ENCODE results near the gene F2RL3. TPM values are rescaled to one million over a fixed set of nuclear protein-coding genes. Genes with fewer than 3 reads are reported as not detected.
A peak's percentile ranks its signal among the peaks of the same experiment; 100 is the strongest.

F2RL3 gene
- total and polyA plus RNA-seq, 9 of the 15 experiments (the other 6 are each of a cell fraction or from before 2014, with no cell fraction given): 1.4 to 27.6 (median 11.9) TPM

- TF ChIP-seq E2F8 (IDR thresholded peaks at IDR 0.05; ENCODE audit: low read depth, partially characterized antibody): no peak
- TF ChIP-seq CBFB (CRISPR knock-in tag; IDR thresholded peaks at IDR 0.05): no peak
- TF ChIP-seq LEF1 (IDR thresholded peaks at IDR 0.05): peak; percentile 74
- TF ChIP-seq IRF2 (CRISPR knock-in tag; IDR thresholded peaks at IDR 0.05): no peak
- TF ChIP-seq, protein P1, sequence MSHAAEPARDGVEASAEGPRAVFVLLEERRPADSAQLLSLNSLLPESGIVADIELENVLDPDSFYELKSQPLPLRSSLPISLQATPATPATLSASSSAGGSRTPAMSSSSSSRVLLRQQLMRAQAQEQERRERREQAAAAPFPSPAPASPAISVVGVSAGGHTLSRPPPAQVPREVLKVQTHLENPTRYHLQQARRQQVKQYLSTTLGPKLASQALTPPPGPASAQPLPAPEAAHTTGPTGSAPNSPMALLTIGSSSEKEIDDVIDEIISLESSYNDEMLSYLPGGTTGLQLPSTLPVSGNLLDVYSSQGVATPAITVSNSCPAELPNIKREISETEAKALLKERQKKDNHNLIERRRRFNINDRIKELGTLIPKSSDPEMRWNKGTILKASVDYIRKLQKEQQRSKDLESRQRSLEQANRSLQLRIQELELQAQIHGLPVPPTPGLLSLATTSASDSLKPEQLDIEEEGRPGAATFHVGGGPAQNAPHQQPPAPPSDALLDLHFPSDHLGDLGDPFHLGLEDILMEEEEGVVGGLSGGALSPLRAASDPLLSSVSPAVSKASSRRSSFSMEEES (CRISPR knock-in tag; IDR thresholded peaks at IDR 0.05): no peak
- TF ChIP-seq GABPB2 (CRISPR knock-in tag; conservative IDR thresholded peaks at IDR 0.05): no peak
- no peak for TF ChIP-seq PHB (CRISPR knock-in tag; IDR thresholded peaks at IDR 0.05)
- TF ChIP-seq SRSF9 (IDR thresholded peaks at IDR 0.05; ENCODE audit: borderline replicate concordance, low read depth, low read length): no peak
- TF ChIP-seq HEY1 (CRISPR knock-in tag; IDR thresholded peaks at IDR 0.05; ENCODE audit: borderline replicate concordance): no peak
- peak in 1 of 3 experiments; percentile 71 for TF ChIP-seq YY1 (IDR thresholded peaks at IDR 0.05; ENCODE audit: borderline replicate concordance in 1 of 3, control insufficient read depth in 1 of 3, extremely low read depth in 1 of 3, insufficient read depth in 3 of 3, insufficient read length in 1 of 3, insufficient replicate concordance in 2 of 3, low read depth in 1 of 3, low read length in 2 of 3)
- TF ChIP-seq CBX2 (IDR thresholded peaks at IDR 0.05; ENCODE audit: insufficient read depth, low read length, poor library complexity, severe bottlenecking): no peak
- no peak for TF ChIP-seq CREB3 (tag; conservative IDR thresholded peaks at IDR 0.05; ENCODE audit: low read depth)
- TF ChIP-seq ZNF444 (CRISPR knock-in tag; IDR thresholded peaks at IDR 0.05): no peak
- TF ChIP-seq, protein P2, sequence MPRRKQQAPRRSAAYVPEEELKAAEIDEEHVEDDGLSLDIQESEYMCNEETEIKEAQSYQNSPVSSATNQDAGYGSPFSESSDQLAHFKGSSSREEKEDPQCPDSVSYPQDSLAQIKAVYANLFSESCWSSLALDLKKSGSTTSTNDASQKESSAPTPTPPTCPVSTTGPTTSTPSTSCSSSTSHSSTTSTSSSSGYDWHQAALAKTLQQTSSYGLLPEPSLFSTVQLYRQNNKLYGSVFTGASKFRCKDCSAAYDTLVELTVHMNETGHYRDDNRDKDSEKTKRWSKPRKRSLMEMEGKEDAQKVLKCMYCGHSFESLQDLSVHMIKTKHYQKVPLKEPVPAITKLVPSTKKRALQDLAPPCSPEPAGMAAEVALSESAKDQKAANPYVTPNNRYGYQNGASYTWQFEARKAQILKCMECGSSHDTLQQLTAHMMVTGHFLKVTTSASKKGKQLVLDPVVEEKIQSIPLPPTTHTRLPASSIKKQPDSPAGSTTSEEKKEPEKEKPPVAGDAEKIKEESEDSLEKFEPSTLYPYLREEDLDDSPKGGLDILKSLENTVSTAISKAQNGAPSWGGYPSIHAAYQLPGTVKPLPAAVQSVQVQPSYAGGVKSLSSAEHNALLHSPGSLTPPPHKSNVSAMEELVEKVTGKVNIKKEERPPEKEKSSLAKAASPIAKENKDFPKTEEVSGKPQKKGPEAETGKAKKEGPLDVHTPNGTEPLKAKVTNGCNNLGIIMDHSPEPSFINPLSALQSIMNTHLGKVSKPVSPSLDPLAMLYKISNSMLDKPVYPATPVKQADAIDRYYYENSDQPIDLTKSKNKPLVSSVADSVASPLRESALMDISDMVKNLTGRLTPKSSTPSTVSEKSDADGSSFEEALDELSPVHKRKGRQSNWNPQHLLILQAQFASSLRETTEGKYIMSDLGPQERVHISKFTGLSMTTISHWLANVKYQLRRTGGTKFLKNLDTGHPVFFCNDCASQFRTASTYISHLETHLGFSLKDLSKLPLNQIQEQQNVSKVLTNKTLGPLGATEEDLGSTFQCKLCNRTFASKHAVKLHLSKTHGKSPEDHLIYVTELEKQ (CRISPR knock-in tag; IDR thresholded peaks at IDR 0.05): no peak
- TF ChIP-seq ZNF384 (IDR thresholded peaks at IDR 0.05; ENCODE audit: low read depth, low read length): no peak
- TF ChIP-seq ATF7 (IDR thresholded peaks at IDR 0.05): peak; percentile 58; the same call in 1 of the 2 replicates
These were observed 1.2 kb upstream of the F2RL3 start (continued) for GRCh38 chr19:16887353-16888265.
